ENCODE data around the gene SAFB. TPM values are rescaled to one million over a fixed set of nuclear protein-coding genes. Genes with fewer than 3 reads are reported as not detected.

The SAFB gene
- total and polyA plus RNA-seq, 2 of the 13 experiments (the other 11 are each of a cell fraction or from before 2014, with no cell fraction given), result 21.0 to 28.4 TPM

DNA sequence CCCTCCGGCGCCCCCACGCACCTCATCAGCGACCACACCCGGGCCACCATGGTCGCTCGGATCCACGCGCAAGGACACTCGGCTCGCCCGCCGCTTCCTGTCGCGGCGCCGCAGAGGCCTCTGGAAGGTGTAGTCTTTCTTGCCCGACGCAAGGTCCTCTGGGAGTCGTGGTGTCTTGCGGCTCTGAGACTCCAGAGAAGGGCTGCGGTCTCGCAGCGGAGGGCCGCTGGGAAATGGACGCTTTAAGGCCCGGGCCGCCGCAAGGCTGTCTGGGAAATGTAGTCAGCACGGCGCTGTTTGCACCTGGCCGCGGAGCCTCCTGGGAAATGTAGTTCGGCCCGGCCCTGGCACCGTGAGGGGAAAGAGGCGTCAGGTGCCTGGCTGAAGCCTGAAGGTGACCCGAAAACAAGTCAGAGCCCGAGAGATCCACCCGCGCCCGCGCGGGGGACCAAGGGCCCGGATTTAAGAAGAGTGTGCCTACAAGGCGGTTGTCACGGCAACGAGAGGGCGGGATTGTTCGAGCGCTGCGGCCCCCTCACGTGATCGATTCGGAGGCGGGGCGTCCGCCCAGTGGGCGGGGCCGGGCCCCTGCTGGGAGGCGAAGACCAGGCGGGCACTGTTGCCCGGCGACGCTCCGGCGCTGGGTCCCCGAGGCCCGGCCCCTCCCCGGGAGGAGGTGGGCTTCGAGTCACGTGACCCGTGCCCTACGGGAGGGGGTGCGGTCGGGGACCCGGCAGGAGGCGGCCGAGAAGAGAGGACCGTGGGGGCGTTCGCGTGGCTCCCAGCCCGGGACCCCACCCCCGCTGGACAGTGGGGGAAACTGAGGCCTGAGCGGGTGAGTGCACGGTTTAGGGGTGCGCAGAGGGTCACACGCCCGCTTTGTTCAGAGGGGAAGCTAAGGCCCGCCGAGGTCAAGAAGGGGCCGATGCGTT lies 57.8 kb downstream of the SAFB start, which contains the start of the genes HSD11B1L and MICOS13 (continued):
- no peak for TF ChIP-seq HNRNPK (IDR thresholded peaks at IDR 0.05; ENCODE audit: low read depth, low read length, poor library complexity, severe bottlenecking)
- no peak for TF ChIP-seq SMAD9 (CRISPR knock-in tag; IDR thresholded peaks at IDR 0.05)
- TF ChIP-seq HOXA3 (CRISPR knock-in tag; IDR thresholded peaks at IDR 0.05), result peak; percentile 96
- TF ChIP-seq, protein P1, sequence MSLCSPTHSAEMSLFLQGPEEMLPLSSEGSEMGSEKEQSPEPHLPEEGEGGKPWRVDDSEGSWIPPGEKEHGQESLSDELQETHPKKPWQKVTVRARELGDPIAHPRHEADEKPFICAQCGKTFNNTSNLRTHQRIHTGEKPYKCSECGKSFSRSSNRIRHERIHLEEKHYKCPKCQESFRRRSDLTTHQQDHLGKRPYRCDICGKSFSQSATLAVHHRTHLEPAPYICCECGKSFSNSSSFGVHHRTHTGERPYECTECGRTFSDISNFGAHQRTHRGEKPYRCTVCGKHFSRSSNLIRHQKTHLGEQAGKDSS (CRISPR knock-in tag; IDR thresholded peaks at IDR 0.05; ENCODE audit: borderline replicate concordance, low read depth), result no peak; the same call in 1 of the 2 replicates
- peak; percentile 95 for TF ChIP-seq U2AF2 (IDR thresholded peaks at IDR 0.05; ENCODE audit: low read depth, low read length)
- no peak for TF ChIP-seq JARID2 (CRISPR knock-in tag; IDR thresholded peaks at IDR 0.05; ENCODE audit: insufficient replicate concordance)
- TF ChIP-seq HDAC2 (CRISPR knock-in tag; IDR thresholded peaks at IDR 0.05), result peak; percentile 59; the same call in 1 of the 2 replicates
- TF ChIP-seq MED8 (CRISPR knock-in tag; IDR thresholded peaks at IDR 0.05; ENCODE audit: insufficient replicate concordance), result peak; percentile 38
- TF ChIP-seq, protein P2, sequence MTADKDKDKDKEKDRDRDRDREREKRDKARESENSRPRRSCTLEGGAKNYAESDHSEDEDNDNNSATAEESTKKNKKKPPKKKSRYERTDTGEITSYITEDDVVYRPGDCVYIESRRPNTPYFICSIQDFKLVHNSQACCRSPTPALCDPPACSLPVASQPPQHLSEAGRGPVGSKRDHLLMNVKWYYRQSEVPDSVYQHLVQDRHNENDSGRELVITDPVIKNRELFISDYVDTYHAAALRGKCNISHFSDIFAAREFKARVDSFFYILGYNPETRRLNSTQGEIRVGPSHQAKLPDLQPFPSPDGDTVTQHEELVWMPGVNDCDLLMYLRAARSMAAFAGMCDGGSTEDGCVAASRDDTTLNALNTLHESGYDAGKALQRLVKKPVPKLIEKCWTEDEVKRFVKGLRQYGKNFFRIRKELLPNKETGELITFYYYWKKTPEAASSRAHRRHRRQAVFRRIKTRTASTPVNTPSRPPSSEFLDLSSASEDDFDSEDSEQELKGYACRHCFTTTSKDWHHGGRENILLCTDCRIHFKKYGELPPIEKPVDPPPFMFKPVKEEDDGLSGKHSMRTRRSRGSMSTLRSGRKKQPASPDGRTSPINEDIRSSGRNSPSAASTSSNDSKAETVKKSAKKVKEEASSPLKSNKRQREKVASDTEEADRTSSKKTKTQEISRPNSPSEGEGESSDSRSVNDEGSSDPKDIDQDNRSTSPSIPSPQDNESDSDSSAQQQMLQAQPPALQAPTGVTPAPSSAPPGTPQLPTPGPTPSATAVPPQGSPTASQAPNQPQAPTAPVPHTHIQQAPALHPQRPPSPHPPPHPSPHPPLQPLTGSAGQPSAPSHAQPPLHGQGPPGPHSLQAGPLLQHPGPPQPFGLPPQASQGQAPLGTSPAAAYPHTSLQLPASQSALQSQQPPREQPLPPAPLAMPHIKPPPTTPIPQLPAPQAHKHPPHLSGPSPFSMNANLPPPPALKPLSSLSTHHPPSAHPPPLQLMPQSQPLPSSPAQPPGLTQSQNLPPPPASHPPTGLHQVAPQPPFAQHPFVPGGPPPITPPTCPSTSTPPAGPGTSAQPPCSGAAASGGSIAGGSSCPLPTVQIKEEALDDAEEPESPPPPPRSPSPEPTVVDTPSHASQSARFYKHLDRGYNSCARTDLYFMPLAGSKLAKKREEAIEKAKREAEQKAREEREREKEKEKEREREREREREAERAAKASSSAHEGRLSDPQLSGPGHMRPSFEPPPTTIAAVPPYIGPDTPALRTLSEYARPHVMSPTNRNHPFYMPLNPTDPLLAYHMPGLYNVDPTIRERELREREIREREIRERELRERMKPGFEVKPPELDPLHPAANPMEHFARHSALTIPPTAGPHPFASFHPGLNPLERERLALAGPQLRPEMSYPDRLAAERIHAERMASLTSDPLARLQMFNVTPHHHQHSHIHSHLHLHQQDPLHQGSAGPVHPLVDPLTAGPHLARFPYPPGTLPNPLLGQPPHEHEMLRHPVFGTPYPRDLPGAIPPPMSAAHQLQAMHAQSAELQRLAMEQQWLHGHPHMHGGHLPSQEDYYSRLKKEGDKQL (CRISPR knock-in tag; IDR thresholded peaks at IDR 0.05; ENCODE audit: low read depth), result no peak
- TF ChIP-seq ZC3H13 (CRISPR knock-in tag; IDR thresholded peaks at IDR 0.05), result peak; percentile 37; the same call in 1 of the 2 replicates
- TF ChIP-seq ZNF670 (CRISPR knock-in tag; IDR thresholded peaks at IDR 0.05; ENCODE audit: borderline replicate concordance), result peak; percentile 88
- no peak for TF ChIP-seq ZSCAN21 (CRISPR knock-in tag; IDR thresholded peaks at IDR 0.05; ENCODE audit: borderline replicate concordance)
- TF ChIP-seq SKI (IDR thresholded peaks at IDR 0.05; ENCODE audit: partially characterized antibody), result no peak
- TF ChIP-seq CAMTA2 (CRISPR knock-in tag; IDR thresholded peaks at IDR 0.05; ENCODE audit: borderline replicate concordance), result 0 out of 2 replicates have a peak, but pooled peaks have one; percentile 73
- TF ChIP-seq MBNL3 (CRISPR knock-in tag; conservative IDR thresholded peaks at IDR 0.05), result no peak
- TF ChIP-seq NFATC3 (CRISPR knock-in tag; IDR thresholded peaks at IDR 0.05), result no peak
- TF ChIP-seq ZNF343 (CRISPR knock-in tag; IDR thresholded peaks at IDR 0.05), result no peak
- no peak for TF ChIP-seq HNF4G (IDR thresholded peaks at IDR 0.05; ENCODE audit: borderline replicate concordance, low read depth, low read length)
- TF ChIP-seq HNF4G (CRISPR knock-in tag; IDR thresholded peaks at IDR 0.05; ENCODE audit: borderline replicate concordance, low read depth), result no peak
- no peak for TF ChIP-seq ZNF530 (CRISPR knock-in tag; IDR thresholded peaks at IDR 0.05; ENCODE audit: low read depth)
- TF ChIP-seq, protein P3, sequence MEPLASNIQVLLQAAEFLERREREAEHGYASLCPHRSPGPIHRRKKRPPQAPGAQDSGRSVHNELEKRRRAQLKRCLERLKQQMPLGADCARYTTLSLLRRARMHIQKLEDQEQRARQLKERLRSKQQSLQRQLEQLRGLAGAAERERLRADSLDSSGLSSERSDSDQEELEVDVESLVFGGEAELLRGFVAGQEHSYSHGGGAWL (CRISPR knock-in tag; IDR thresholded peaks at IDR 0.05), result peak; percentile 81; the same call in 1 of the 2 replicates
- no peak; the same call in 1 of the 2 replicates for TF ChIP-seq PHF8 (CRISPR knock-in tag; IDR thresholded peaks at IDR 0.05)
